Measurements from ENCODE around the gene ST8SIA6.

DNA sequence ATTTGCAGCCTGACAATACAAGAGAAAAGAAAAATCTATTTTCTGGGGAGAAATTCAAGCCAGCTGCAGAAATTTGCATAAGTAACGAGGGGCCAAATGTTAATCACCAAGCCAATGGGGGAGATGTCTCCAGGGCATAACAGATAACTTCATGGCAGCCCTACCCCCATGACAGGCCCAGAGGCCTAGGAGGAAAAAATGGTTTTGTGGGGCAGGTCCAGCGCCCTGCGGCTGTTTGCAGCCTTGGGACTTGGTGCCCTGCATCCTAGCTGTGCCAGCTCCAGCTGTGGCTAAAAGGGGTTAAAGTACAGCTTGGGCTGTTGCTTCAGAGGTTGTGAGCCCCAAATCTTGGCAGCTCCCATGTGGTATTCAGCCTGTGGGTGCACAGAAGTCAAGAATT is 172.1 kb downstream of the ST8SIA6 start:
- TF ChIP-seq, protein P1, sequence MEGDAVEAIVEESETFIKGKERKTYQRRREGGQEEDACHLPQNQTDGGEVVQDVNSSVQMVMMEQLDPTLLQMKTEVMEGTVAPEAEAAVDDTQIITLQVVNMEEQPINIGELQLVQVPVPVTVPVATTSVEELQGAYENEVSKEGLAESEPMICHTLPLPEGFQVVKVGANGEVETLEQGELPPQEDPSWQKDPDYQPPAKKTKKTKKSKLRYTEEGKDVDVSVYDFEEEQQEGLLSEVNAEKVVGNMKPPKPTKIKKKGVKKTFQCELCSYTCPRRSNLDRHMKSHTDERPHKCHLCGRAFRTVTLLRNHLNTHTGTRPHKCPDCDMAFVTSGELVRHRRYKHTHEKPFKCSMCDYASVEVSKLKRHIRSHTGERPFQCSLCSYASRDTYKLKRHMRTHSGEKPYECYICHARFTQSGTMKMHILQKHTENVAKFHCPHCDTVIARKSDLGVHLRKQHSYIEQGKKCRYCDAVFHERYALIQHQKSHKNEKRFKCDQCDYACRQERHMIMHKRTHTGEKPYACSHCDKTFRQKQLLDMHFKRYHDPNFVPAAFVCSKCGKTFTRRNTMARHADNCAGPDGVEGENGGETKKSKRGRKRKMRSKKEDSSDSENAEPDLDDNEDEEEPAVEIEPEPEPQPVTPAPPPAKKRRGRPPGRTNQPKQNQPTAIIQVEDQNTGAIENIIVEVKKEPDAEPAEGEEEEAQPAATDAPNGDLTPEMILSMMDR (IDR thresholded peaks at IDR 0.05), result no peak
- TF ChIP-seq POLR2A (IDR thresholded peaks at IDR 0.05), result no peak
